Measurements from ENCODE around the gene EPHB3.
"Not testable (repeated sequence)": the region's sequence is repeated elsewhere in the genome, so short reads cannot be mapped to it uniquely, and the experiment has no call there.

The EPHB3 gene

DNA sequence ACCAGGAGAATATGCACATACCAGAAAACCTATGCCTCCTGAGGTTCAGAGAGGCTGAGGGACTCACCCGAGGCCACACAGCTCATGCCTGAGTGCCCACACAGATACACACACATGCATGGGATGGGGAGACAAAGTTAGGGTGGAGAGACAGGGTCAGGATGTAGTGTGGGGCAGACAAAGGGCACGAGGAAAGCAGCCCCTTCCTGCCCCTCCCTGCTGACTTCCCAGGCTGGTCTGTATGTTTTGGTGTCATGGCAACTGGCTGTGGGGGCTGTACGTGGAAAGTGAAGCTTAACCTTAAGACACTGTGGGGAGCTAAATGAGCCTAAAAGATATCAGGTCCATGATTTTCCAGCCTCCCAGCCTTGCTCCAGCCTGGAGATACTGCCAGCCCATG is 57.8 kb downstream of the EPHB3 start:
- H3K4me3 ChIP-seq (replicated peaks; ENCODE audit: low read depth, low read length), result no peak overlapping the region
- no peak for DNase-seq (ENCODE audit: extremely low read depth, low read depth)
- TF ChIP-seq, protein P1, sequence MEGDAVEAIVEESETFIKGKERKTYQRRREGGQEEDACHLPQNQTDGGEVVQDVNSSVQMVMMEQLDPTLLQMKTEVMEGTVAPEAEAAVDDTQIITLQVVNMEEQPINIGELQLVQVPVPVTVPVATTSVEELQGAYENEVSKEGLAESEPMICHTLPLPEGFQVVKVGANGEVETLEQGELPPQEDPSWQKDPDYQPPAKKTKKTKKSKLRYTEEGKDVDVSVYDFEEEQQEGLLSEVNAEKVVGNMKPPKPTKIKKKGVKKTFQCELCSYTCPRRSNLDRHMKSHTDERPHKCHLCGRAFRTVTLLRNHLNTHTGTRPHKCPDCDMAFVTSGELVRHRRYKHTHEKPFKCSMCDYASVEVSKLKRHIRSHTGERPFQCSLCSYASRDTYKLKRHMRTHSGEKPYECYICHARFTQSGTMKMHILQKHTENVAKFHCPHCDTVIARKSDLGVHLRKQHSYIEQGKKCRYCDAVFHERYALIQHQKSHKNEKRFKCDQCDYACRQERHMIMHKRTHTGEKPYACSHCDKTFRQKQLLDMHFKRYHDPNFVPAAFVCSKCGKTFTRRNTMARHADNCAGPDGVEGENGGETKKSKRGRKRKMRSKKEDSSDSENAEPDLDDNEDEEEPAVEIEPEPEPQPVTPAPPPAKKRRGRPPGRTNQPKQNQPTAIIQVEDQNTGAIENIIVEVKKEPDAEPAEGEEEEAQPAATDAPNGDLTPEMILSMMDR (IDR thresholded peaks at IDR 0.05; ENCODE audit: low read depth, low read length, missing control alignments), result no peak

DNA sequence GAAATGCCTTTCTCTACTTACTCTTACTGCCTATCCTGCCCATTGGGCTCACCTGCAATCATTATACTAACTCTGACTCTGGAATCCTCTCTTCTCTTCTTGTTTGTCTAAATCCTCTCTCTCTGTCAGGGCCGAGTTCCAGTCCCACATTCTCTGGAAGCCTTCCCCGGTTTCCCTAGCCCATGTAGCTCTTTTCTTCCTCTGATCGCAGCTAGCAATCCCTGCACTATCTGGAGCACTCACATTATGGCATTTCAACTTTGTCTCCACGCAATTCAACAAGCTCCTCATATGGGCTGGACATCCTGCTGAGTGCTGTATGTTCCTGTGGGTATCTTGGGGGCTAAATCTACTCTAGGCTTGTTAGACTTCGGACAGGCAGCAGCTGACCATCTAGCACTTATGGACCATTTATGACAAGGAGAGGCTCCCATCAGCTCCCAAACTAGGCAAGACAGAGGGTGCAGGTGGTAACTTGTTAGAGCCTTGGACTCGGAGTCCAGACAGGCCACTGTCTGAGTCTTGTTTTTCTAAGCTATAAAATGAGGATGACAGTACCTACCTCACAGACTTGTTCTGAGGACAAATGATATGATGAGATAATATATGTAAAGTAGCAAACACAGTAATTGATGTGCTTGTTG is 58.3 kb downstream of the EPHB3 start:
- H3K4me3 ChIP-seq (replicated peaks; ENCODE audit: low read depth, low read length), result no peak overlapping the region
- TF ChIP-seq, protein P1 (IDR thresholded peaks at IDR 0.05; ENCODE audit: low read depth, low read length, missing control alignments), result no peak
- DNase-seq (ENCODE audit: extremely low read depth, low read depth), result no peak

DNA sequence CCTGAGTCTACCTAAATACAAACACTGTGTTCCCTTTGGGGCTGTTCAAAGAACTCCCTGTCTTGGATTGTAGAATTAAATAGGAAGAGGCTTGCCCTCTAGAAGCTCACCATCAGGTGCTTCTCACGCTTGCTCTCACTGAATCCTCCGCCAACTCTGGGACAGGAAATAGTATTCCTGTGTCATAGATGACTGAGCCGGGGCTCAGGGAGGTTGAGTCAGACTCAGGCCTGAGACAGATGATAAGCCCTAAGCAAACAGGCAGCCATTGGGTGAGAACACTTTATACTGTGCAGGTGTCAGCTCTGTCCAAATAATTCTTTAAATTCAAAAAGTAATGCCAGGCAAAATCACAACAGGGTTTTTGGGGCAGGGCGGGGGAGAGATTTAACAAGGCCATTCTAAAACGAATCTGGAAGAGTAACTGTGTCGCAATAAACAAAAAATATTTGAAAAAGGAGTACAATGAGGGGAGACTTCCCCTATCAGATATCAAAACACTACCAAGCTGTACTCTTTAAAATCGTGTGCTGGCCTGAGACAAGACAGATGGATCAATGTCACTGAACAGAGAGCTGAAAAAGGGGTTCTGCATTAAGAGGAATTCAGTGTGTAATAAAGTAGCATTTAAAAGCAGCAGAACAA is 59.0 kb downstream of the EPHB3 start:
- TF ChIP-seq, protein P1 (IDR thresholded peaks at IDR 0.05; ENCODE audit: low read depth, low read length, missing control alignments), result no peak
- no peak for DNase-seq (ENCODE audit: extremely low read depth, low read depth)
- H3K4me3 ChIP-seq (replicated peaks; ENCODE audit: low read depth, low read length), result no peak overlapping the region

DNA sequence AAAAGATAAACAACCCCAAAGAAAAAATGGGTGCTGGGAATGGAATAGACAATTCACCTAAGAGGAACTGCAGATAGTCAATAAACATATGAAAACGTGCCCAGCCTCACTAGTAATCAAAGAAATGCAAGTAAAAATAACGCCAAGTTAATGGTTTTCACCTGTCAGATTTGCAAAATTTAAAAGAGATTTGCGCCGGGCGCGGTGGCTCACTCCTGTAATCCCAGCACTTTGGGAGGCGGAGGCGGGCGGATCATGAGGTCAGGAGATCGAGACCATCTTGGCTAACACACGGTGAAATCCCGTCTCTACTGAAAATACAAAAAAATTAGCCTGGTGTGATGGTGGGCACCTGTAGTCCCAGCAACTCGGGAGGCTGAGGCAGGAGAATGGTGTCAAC is 60.6 kb downstream of the EPHB3 start:
- not testable (repeated sequence) for DNase-seq (ENCODE audit: extremely low read depth, low read depth); H3K4me3 ChIP-seq (replicated peaks; ENCODE audit: low read depth, low read length)

DNA sequence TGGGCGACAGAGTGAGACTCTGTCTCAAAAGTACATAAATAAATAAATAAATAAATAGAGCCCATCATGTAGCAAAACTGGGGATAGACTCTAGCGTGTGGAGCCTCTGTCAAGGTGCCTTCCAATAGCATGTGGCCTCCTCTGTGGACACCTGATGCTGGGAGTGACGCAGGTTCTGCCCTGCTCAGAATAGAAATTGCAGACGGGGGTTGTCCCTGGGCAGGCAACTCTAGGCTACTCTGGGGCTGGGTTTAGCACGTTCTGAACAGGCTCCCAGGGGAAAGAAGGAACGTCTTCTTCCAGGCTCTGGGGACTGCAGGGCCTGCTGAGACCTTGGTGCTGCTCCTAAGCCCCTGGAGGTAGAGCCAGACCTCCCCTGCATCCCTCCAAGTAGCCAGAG is 65.3 kb downstream of the EPHB3 start:
- TF ChIP-seq, protein P1 (IDR thresholded peaks at IDR 0.05; ENCODE audit: low read depth, low read length, missing control alignments), result no peak
- H3K4me3 ChIP-seq (replicated peaks; ENCODE audit: low read depth, low read length), result no peak overlapping the region
- no peak for DNase-seq (ENCODE audit: extremely low read depth, low read depth)

DNA sequence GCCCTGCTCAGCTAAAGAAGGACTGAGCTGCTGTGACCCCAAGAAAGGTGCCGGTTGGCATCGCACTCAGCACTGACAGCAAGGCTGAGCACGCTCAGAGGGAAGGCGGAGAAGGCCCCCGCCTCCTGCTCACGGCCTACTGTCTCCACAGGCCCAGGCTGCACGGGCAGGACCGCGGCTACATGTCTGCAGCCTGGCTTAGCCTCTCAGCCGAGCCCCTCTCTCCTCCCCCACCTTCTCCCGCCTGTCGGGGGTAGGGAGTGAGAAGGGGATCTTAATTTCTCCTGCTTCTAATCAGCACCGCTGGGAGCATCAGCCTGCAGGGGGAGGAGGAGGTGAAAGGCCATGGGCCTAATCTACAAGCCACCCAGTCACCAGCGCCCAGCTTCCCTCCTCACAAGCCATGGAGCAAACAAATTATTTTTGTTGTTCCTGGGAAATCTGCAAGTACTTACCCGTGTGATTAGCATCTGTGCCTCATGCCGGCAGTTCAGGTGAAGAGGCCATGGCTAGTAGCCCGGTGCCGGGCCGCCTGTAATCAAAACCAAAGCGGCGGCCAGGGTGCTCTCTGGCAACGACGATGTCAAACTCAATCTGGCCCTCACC is 68.1 kb downstream of the EPHB3 start:
- H3K4me3 ChIP-seq (replicated peaks; ENCODE audit: low read depth, low read length), result no peak overlapping the region
- TF ChIP-seq, protein P1 (IDR thresholded peaks at IDR 0.05; ENCODE audit: low read depth, low read length, missing control alignments), result no peak
- DNase-seq (ENCODE audit: extremely low read depth, low read depth), result no peak

DNA sequence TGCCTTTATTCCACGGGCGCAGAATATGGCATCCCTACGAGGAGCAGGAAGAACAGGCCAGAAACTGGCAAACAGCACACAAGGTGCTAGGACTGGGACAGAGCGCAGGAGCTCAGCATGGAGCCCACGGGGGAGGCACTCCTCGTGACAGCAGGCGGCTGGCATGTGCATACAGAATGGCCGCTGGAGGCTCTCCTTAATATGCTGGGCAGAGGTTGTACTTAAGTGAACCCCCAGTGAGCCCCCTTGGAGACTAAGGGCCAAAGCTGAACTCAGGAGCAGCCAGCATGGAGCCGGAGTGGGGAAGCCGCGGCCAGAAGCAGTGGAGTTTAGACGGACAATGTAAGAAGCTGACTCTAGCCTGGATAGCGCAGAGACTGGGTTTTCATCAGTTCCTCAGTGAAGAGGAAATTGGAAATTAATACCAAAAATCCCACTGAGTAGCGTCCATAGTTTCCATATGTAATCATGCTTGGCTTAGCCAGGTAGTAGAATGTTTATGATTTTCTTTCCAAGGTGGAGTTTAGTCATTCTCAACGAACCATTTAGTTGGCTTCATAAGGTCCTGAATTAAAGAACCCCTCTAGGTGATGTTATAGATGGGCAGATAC is 69.4 kb downstream of the EPHB3 start:
- DNase-seq (ENCODE audit: extremely low read depth, low read depth), result no peak
- TF ChIP-seq, protein P1 (IDR thresholded peaks at IDR 0.05; ENCODE audit: low read depth, low read length, missing control alignments), result no peak
- no peak overlapping the region for H3K4me3 ChIP-seq (replicated peaks; ENCODE audit: low read depth, low read length)
